Gastrocnemius medialis (tissue), 4 donors: Measurements from ENCODE around the gene HBM.

Source experiments
- POLR2A ChIP-seq, 2 donors: fragments of 450-650 bp; IDR thresholded peaks; one replicate each; pipeline ENCODE4 v1.6.1; 2017; ENCODE audit warnings: antibody characterized with exemption in 2 of 2, mild to moderate bottlenecking in 2 of 2, moderate library complexity in 2 of 2
- TF ChIP-seq, protein P1 (sequence below), 5 experiments: fragments of 450-650 bp in 3 of 5; fragments of 200-600 bp in 2 of 5; sonication (generic) in 2 of 5; IDR thresholded peaks in 4 of 5; conservative IDR thresholded peaks in 1 of 5; 1 replicate in 4 of 5; 2 replicates in 1 of 5; pipeline ENCODE4 v1.5.1; 2016 to 2019; ENCODE audit warnings: antibody characterized with exemption in 5 of 5, mild to moderate bottlenecking in 3 of 5, moderate library complexity in 3 of 5

DNA sequence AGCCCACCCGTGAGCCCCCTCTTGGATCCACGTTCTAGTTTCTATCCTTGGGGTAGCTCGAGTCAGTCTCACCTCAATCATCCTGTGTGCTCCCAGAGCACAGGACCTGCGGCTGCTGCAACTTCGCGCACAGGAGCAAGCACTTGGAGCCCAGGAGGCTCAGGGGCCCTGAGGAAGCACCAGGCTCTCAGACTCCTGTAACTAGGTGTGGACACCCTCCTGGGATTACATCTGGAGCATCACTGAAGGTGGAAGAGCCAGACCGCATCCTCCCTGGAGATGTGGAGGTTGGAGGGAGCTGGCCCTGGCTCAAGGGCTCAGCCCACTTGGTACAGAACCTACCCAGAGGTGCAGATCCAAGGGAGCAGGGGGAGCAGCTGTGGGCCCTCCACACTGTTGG is 17.2 kb downstream of the HBM start:
- TF ChIP-seq, protein P1, sequence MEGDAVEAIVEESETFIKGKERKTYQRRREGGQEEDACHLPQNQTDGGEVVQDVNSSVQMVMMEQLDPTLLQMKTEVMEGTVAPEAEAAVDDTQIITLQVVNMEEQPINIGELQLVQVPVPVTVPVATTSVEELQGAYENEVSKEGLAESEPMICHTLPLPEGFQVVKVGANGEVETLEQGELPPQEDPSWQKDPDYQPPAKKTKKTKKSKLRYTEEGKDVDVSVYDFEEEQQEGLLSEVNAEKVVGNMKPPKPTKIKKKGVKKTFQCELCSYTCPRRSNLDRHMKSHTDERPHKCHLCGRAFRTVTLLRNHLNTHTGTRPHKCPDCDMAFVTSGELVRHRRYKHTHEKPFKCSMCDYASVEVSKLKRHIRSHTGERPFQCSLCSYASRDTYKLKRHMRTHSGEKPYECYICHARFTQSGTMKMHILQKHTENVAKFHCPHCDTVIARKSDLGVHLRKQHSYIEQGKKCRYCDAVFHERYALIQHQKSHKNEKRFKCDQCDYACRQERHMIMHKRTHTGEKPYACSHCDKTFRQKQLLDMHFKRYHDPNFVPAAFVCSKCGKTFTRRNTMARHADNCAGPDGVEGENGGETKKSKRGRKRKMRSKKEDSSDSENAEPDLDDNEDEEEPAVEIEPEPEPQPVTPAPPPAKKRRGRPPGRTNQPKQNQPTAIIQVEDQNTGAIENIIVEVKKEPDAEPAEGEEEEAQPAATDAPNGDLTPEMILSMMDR (IDR thresholded peaks at IDR 0.05 in 4 of 5, conservative IDR thresholded peaks at IDR 0.05 in 1 of 5), result no peak
- no peak for TF ChIP-seq POLR2A (IDR thresholded peaks at IDR 0.05)
